ENCODE results near the gene MYO18B. TPM values are rescaled to one million over a fixed set of nuclear protein-coding genes. Genes with fewer than 3 reads are reported as not detected.

Gene MYO18B
- total and polyA plus RNA-seq, 2 donors from 2014 or later: 0.19 to 0.41 TPM

DNA sequence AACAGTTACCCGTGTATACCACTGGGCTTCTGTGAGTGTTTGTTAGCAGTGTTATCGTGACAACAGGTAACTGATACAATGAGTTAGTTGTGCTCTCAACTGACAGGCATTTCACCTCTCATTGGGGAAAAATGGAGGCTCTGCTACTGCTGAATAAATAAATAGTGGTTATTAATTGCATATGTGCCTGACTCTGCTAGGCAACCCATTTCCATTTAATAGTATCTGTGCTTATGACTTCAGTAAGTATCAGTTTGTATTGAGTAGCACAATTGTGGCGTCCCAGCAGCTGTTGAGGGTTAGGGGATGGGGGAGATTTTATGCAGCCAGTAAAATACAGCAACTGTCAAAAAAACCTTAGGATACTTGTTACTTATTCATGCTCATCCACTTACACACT, 303.9 kb downstream of the MYO18B start:
- DNase-seq: no peak
- Histone ChIP-seq H3K27ac (ENCODE audit: low read depth in 2 of 2, low read length in 2 of 2) (no peak overlapping the region), H3K4me1 (ENCODE audit: control insufficient read depth in 2 of 3, insufficient read depth in 2 of 3, low read depth in 1 of 3, low read length in 3 of 3) (no peaks in the 10 kb centered on the region), H3K9ac (ENCODE audit: low read length in 3 of 3) (no peak overlapping the region), H3K9me3 (ENCODE audit: control insufficient read depth in 2 of 3, insufficient read depth in 1 of 3, low read length in 3 of 3) (no peaks in the 10 kb centered on the region), H3K4me3 (ENCODE audit: low read length in 3 of 3) (no peak overlapping the region), H3K27me3 (ENCODE audit: control insufficient read depth, insufficient read depth, low read length) (no peaks in the 10 kb centered on the region), H3K36me3 (ENCODE audit: control insufficient read depth in 2 of 3, insufficient read depth in 3 of 3, low read length in 3 of 3) (no peaks in the 10 kb centered on the region)
- no peak for FAIRE-seq
- intact Hi-C loops (cut with DNase I): no loop called here
- TF ChIP-seq, protein P1, sequence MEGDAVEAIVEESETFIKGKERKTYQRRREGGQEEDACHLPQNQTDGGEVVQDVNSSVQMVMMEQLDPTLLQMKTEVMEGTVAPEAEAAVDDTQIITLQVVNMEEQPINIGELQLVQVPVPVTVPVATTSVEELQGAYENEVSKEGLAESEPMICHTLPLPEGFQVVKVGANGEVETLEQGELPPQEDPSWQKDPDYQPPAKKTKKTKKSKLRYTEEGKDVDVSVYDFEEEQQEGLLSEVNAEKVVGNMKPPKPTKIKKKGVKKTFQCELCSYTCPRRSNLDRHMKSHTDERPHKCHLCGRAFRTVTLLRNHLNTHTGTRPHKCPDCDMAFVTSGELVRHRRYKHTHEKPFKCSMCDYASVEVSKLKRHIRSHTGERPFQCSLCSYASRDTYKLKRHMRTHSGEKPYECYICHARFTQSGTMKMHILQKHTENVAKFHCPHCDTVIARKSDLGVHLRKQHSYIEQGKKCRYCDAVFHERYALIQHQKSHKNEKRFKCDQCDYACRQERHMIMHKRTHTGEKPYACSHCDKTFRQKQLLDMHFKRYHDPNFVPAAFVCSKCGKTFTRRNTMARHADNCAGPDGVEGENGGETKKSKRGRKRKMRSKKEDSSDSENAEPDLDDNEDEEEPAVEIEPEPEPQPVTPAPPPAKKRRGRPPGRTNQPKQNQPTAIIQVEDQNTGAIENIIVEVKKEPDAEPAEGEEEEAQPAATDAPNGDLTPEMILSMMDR (IDR thresholded peaks at IDR 0.05; ENCODE audit: borderline replicate concordance, extremely low read depth, insufficient read depth): no peak

DNA sequence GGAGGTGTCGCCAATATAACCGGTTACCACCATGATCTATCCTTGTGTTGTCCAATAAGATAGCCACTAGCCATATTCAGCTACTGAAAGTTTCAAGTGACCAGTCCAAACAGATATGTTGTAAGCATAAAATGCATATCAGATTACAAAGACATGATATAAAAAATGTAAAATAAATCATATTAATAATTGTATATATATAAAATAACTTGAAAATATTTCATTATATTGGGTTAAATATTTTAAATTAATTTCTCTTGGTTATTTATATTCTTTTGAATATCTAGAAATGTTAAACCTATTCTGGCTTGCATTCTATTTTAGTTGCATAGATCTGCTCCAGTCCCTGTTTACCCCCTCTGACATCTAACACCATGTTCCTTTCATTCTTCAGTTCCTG, 305.5 kb downstream of the MYO18B start:
- no peak for FAIRE-seq
- no peak overlapping the region for H3K27ac ChIP-seq (ENCODE audit: low read depth in 2 of 2, low read length in 2 of 2)
- TF ChIP-seq, protein P1 (IDR thresholded peaks at IDR 0.05; ENCODE audit: borderline replicate concordance, extremely low read depth, insufficient read depth): no peak
- H3K9ac ChIP-seq (ENCODE audit: low read length in 3 of 3): no peak overlapping the region
- H3K9me3 ChIP-seq (ENCODE audit: control insufficient read depth in 2 of 3, insufficient read depth in 1 of 3, low read length in 3 of 3): no peaks in the 10 kb centered on the region
- H3K4me1 ChIP-seq (ENCODE audit: control insufficient read depth in 2 of 3, insufficient read depth in 2 of 3, low read depth in 1 of 3, low read length in 3 of 3): no peaks in the 10 kb centered on the region
- no peak overlapping the region for H3K4me3 ChIP-seq (ENCODE audit: low read length in 3 of 3)
- no peaks in the 10 kb centered on the region for H3K27me3 ChIP-seq (ENCODE audit: control insufficient read depth, insufficient read depth, low read length)
- H3K36me3 ChIP-seq (ENCODE audit: control insufficient read depth in 2 of 3, insufficient read depth in 3 of 3, low read length in 3 of 3): no peaks in the 10 kb centered on the region
- intact Hi-C loops (cut with DNase I): no loop called here
- DNase-seq: no peak

DNA sequence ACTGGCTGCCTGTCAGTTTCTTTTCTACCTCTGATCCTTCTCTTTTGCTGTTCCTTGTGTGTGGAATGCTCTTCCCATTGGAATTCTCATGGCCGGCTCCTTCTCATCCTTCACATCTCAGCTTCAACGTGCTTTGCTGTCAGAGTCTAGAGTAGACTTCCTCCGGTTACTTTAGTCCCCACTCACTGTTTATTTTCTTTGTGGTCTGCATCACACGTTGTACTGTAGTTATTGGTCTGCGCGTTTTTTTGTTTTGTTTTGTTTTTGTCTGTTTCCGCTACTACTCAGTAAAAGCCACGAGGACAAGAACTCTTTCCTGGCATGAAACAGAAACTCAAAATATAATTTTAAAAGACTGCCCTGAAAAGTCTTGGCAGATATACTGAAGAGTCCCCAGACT, 305.9 kb downstream of the MYO18B start:
- TF ChIP-seq, protein P1 (IDR thresholded peaks at IDR 0.05; ENCODE audit: borderline replicate concordance, extremely low read depth, insufficient read depth): no peak
- no peak overlapping the region for H3K4me3 ChIP-seq (ENCODE audit: low read length in 3 of 3)
- DNase-seq (no peak), FAIRE-seq (no peak)
- H3K27me3 ChIP-seq (ENCODE audit: control insufficient read depth, insufficient read depth, low read length): no peaks in the 10 kb centered on the region
- no peaks in the 10 kb centered on the region for H3K9me3 ChIP-seq (ENCODE audit: control insufficient read depth in 2 of 3, insufficient read depth in 1 of 3, low read length in 3 of 3)
- H3K9ac ChIP-seq (ENCODE audit: low read length in 3 of 3): no peak overlapping the region
- intact Hi-C loops (cut with DNase I): no loop called here
- no peak overlapping the region for H3K27ac ChIP-seq (ENCODE audit: low read depth in 2 of 2, low read length in 2 of 2)
- no peaks in the 10 kb centered on the region for H3K36me3 ChIP-seq (ENCODE audit: control insufficient read depth in 2 of 3, insufficient read depth in 3 of 3, low read length in 3 of 3)
- no peaks in the 10 kb centered on the region for H3K4me1 ChIP-seq (ENCODE audit: control insufficient read depth in 2 of 3, insufficient read depth in 2 of 3, low read depth in 1 of 3, low read length in 3 of 3)

DNA sequence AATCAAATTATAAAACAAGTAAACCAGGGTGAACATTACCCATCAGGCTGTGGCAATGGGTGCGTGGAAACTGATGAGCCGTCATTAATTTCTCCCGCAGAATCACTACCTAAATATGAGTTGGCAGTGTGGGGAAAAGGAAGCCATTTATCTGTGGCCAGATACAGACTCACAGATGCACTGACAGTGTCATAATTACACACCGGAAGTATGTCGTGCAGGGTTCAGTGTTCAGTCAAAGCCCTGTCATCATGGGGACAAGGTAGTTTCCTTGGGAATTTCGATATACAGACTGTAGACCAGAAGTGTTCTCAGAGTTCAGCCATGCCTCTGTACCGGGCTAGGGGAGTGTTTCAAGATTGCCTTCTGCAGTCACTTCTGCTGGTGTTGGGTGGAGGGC, 308.1 kb downstream of the MYO18B start:
- DNase-seq: no peak
- H3K9me3 ChIP-seq (ENCODE audit: control insufficient read depth in 2 of 3, insufficient read depth in 1 of 3, low read length in 3 of 3): no peaks in the 10 kb centered on the region
- H3K9ac ChIP-seq (ENCODE audit: low read length in 3 of 3): no peak overlapping the region
- H3K4me3 ChIP-seq (ENCODE audit: low read length in 3 of 3): no peak overlapping the region
- no peak overlapping the region for H3K27ac ChIP-seq (ENCODE audit: low read depth in 2 of 2, low read length in 2 of 2)
- H3K36me3 ChIP-seq (ENCODE audit: control insufficient read depth in 2 of 3, insufficient read depth in 3 of 3, low read length in 3 of 3): no peaks in the 10 kb centered on the region
- intact Hi-C loops (cut with DNase I): no loop called here
- no peaks in the 10 kb centered on the region for H3K4me1 ChIP-seq (ENCODE audit: control insufficient read depth in 2 of 3, insufficient read depth in 2 of 3, low read depth in 1 of 3, low read length in 3 of 3)
- TF ChIP-seq, protein P1 (IDR thresholded peaks at IDR 0.05; ENCODE audit: borderline replicate concordance, extremely low read depth, insufficient read depth): no peak
- no peaks in the 10 kb centered on the region for H3K27me3 ChIP-seq (ENCODE audit: control insufficient read depth, insufficient read depth, low read length)
- FAIRE-seq: no peak
